Gastroesophageal sphincter (tissue), 3 donors: ENCODE results near the gene TMCO6.

ENCODE experiments used
- EP300 ChIP-seq: sonication (generic); formaldehyde crosslinking; IDR thresholded peaks from one replicate; pipeline ENCODE4 v1.6.1; 2017; ENCODE audit warnings: antibody characterized with exemption, mild to moderate bottlenecking
- POLR2A ChIP-seq, 2 donors: fragments of 450-650 bp; IDR thresholded peaks; one replicate each; pipeline ENCODE4 v1.6.1; 2017; ENCODE audit warnings: antibody characterized with exemption in 2 of 2, mild to moderate bottlenecking in 2 of 2, moderate library complexity in 1 of 2
- POLR2AphosphoS5 ChIP-seq: sonication (generic); formaldehyde crosslinking; IDR thresholded peaks from one replicate; pipeline ENCODE4 v1.6.1; 2017; ENCODE audit warnings: antibody characterized with exemption
- TF ChIP-seq, protein P1 (sequence below), 4 experiments: fragments of 200-600 bp in 2 of 4; fragments of 450-650 bp in 2 of 4; sonication (generic) in 1 of 4; IDR thresholded peaks; one replicate each; pipeline ENCODE4 v1.5.1; 2017 to 2019; ENCODE audit warnings: antibody characterized with exemption in 4 of 4, mild to moderate bottlenecking in 2 of 4, moderate library complexity in 2 of 4

DNA sequence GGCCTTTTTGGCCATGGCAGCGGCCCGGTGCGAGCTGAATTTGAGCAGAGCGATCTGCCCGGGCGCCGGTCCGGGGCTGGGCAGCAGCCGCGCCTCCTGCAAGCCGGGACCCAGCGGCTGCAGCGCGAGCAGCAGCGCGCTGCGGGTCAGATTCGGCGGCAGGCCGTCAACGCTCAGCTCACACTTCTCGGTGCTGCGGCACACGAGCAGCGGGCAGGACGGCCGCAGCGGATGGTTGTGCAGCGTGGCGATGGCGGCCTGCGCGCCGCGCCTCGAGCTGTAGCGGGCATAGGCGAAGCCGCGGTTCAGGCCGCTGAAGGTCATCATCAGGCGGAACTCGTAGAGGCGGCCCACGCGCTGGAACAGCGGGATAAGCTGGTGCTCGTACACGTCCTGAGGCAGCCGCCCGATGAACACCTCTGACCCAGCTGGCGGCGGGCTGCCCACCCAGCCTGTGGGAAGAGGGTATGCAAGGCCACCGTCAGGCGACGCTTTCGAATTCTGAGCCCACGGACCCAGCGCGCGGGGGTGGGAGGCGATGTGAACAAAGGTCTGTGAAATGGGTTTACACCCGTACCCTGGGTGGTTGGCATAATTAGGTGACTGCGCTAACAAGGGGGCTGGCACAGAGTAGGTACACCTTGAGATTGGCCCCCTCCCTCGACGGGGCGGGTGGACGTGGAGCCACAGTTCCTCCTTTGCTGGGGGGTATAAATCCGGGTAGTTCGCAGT is 33.4 kb downstream of the TMCO6 start:
- TF ChIP-seq, protein P1, sequence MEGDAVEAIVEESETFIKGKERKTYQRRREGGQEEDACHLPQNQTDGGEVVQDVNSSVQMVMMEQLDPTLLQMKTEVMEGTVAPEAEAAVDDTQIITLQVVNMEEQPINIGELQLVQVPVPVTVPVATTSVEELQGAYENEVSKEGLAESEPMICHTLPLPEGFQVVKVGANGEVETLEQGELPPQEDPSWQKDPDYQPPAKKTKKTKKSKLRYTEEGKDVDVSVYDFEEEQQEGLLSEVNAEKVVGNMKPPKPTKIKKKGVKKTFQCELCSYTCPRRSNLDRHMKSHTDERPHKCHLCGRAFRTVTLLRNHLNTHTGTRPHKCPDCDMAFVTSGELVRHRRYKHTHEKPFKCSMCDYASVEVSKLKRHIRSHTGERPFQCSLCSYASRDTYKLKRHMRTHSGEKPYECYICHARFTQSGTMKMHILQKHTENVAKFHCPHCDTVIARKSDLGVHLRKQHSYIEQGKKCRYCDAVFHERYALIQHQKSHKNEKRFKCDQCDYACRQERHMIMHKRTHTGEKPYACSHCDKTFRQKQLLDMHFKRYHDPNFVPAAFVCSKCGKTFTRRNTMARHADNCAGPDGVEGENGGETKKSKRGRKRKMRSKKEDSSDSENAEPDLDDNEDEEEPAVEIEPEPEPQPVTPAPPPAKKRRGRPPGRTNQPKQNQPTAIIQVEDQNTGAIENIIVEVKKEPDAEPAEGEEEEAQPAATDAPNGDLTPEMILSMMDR (IDR thresholded peaks at IDR 0.05), result no peak
- TF ChIP-seq EP300 (no peak), POLR2A (IDR thresholded peaks at IDR 0.05) (no peak), POLR2AphosphoS5 (peak; percentile 18)
